H9 (cell line): Measurements from ENCODE around the gene GRID2. TPM values are rescaled to one million over a fixed set of nuclear protein-coding genes. Genes with fewer than 3 reads are reported as not detected.

ENCODE experiments used
- DNase-seq: peaks from one replicate; pipeline ENCODE4 v3.0.0-alpha.2; 2017
- H2AFZ ChIP-seq: one replicate; pipeline ENCODE4 v1.6.1; 2013; ENCODE audit warnings: mild to moderate bottlenecking, low read length, control low read depth, moderate library complexity
- H2AK5ac ChIP-seq: 2 replicates; pipeline ENCODE4 v1.6.1; 2013; ENCODE audit warnings: low read length, control low read depth, mixed read lengths; ENCODE audit not compliant: insufficient read length
- H2BK120ac ChIP-seq: one replicate; pipeline ENCODE4 v1.6.1; 2013; ENCODE audit warnings: low read depth, mild to moderate bottlenecking, low read length, control low read depth, inconsistent platforms; ENCODE audit not compliant: poor library complexity, severe bottlenecking
- H2BK12ac ChIP-seq: 2 replicates; pipeline ENCODE4 v1.6.1; 2013; ENCODE audit warnings: low read length, control low read depth, mixed read lengths, low read depth; ENCODE audit not compliant: insufficient read length
- H2BK15ac ChIP-seq: 2 replicates; pipeline ENCODE4 v1.6.1; 2013; ENCODE audit warnings: low read depth, low read length, control low read depth
- H2BK20ac ChIP-seq: one replicate; pipeline ENCODE4 v1.6.1; 2013; ENCODE audit warnings: low read depth, mild to moderate bottlenecking, low read length, control low read depth, inconsistent platforms; ENCODE audit not compliant: poor library complexity, severe bottlenecking
- H2BK5ac ChIP-seq: 2 replicates; pipeline ENCODE4 v1.6.1; 2013; ENCODE audit warnings: low read length, control low read depth, mixed read lengths; ENCODE audit not compliant: insufficient read length
- H3K14ac ChIP-seq: 2 replicates; pipeline ENCODE4 v1.6.1; 2013; ENCODE audit warnings: low read length, control low read depth; ENCODE audit not compliant: insufficient read depth
- H3K18ac ChIP-seq: 2 replicates; pipeline ENCODE4 v1.6.1; 2013; ENCODE audit warnings: low read depth, mild to moderate bottlenecking, mixed read lengths, low read length, control low read depth; ENCODE audit not compliant: insufficient read length
- H3K23ac ChIP-seq: 2 replicates; pipeline ENCODE4 v1.6.1; 2013; ENCODE audit warnings: low read length, control low read depth, mixed read lengths, low read depth; ENCODE audit not compliant: insufficient read length
- H3K23me2 ChIP-seq: 2 replicates; pipeline ENCODE4 v1.6.1; 2013; ENCODE audit warnings: low read depth, mild to moderate bottlenecking, mixed read lengths, low read length, control low read depth; ENCODE audit not compliant: insufficient read length, poor library complexity, severe bottlenecking
- H3K27ac ChIP-seq: 2 replicates; pipeline ENCODE4 v1.5.1; 2013; ENCODE audit warnings: low read length, control low read depth, mixed read lengths, low read depth; ENCODE audit not compliant: insufficient read length
- H3K27me3 ChIP-seq: 2 replicates; pipeline ENCODE4 v1.6.1; 2013; ENCODE audit warnings: low read length, control low read depth, inconsistent platforms; ENCODE audit not compliant: insufficient read depth
- H3K4ac ChIP-seq: 2 replicates; pipeline ENCODE4 v1.6.1; 2013; ENCODE audit warnings: low read depth, mild to moderate bottlenecking, control low read depth, inconsistent platforms, low read length, moderate library complexity
- H3K4me1 ChIP-seq: 2 replicates; pipeline ENCODE4 v1.6.1; 2013; ENCODE audit warnings: low read length, control low read depth, inconsistent platforms; ENCODE audit not compliant: insufficient read depth
- H3K4me2 ChIP-seq: 2 replicates; pipeline ENCODE4 v1.6.1; 2013; ENCODE audit warnings: low read length, control low read depth, mixed read lengths; ENCODE audit not compliant: insufficient read length, insufficient read depth
- H3K56ac ChIP-seq: 2 replicates; pipeline ENCODE4 v1.6.1; 2013; ENCODE audit warnings: low read depth, mild to moderate bottlenecking, mixed read lengths, low read length, control low read depth; ENCODE audit not compliant: insufficient read length
- H3K79me1 ChIP-seq: 2 replicates; pipeline ENCODE4 v1.6.1; 2013; ENCODE audit warnings: low read depth, mild to moderate bottlenecking, moderate library complexity, low read length, control low read depth, inconsistent platforms; ENCODE audit not compliant: insufficient read depth, poor library complexity, severe bottlenecking
- H3K79me2 ChIP-seq: 2 replicates; pipeline ENCODE4 v1.6.1; 2013; ENCODE audit warnings: low read length, control low read depth, inconsistent platforms; ENCODE audit not compliant: insufficient read depth
- H3K9ac ChIP-seq: 2 replicates; pipeline ENCODE4 v1.6.1; 2013; ENCODE audit warnings: low read length, control low read depth, mixed read lengths; ENCODE audit not compliant: insufficient read length; ENCODE audit errors: extremely low read depth
- H3K9me3 ChIP-seq: one replicate; pipeline ENCODE4 v1.6.1; 2013; ENCODE audit warnings: low read depth, low read length, inconsistent platforms; ENCODE audit not compliant: control insufficient read depth
- H3T11ph ChIP-seq: one replicate; pipeline ENCODE4 v1.6.1; 2013; ENCODE audit warnings: mild to moderate bottlenecking, low read length, control low read depth, inconsistent platforms
- H4K20me1 ChIP-seq: one replicate; pipeline ENCODE4 v1.6.1; 2013; ENCODE audit not compliant: control insufficient read depth, insufficient read length, insufficient read depth
- H4K5ac ChIP-seq: 2 replicates; pipeline ENCODE4 v1.6.1; 2013; ENCODE audit warnings: low read depth, mild to moderate bottlenecking, mixed read lengths, low read length, control low read depth; ENCODE audit not compliant: insufficient read length
- H4K8ac ChIP-seq: replicated peaks from 2 replicates; pipeline ENCODE4 v1.6.1; 2013; ENCODE audit warnings: low read length, control low read depth, mixed read lengths, low read depth; ENCODE audit not compliant: insufficient read length
- H4K91ac ChIP-seq: 2 replicates; pipeline ENCODE4 v1.6.1; 2013; ENCODE audit warnings: low read depth, mild to moderate bottlenecking, moderate library complexity, mixed read lengths, low read length, control low read depth; ENCODE audit not compliant: insufficient read length
- H3K27ac Mint-ChIP-seq, 3 experiments: 2 replicates in 2 of 3; 3 replicates in 1 of 3; pipeline ENCODE4 v1.8.0; 2020 to 2021; ENCODE audit warnings: mixed read lengths in 3 of 3, mild to moderate bottlenecking in 1 of 3, moderate library complexity in 1 of 3
- H3K27me3 Mint-ChIP-seq: 2 replicates; pipeline ENCODE4 v1.8.0; 2021; ENCODE audit warnings: low read depth, mild to moderate bottlenecking, moderate library complexity, mixed read lengths
- H3K36me3 Mint-ChIP-seq, 3 experiments: 2 replicates in 2 of 3; 3 replicates in 1 of 3; pipeline ENCODE4 v1.8.0; 2020 to 2021; ENCODE audit warnings: low read depth in 3 of 3, mixed read lengths in 3 of 3; ENCODE audit not compliant: insufficient read depth in 1 of 3
- H3K4me1 Mint-ChIP-seq, 2 experiments: 2 replicates each; pipeline ENCODE4 v1.8.0; 2020; ENCODE audit warnings: mixed read lengths in 2 of 2
- H3K4me3 Mint-ChIP-seq, 2 experiments: 2 replicates in 1 of 2; 3 replicates in 1 of 2; pipeline ENCODE4 v1.8.0; 2020 to 2021; ENCODE audit warnings: mild to moderate bottlenecking in 2 of 2, mixed read lengths in 2 of 2, moderate library complexity in 1 of 2
- H3K9me3 Mint-ChIP-seq, 2 experiments: 2 replicates in 1 of 2; 3 replicates in 1 of 2; pipeline ENCODE4 v1.8.0; 2020; ENCODE audit warnings: mild to moderate bottlenecking in 2 of 2, mixed read lengths in 2 of 2, moderate library complexity in 1 of 2
- WGBS: extraction: QIAGEN DNeasy Blood & Tissue Kit; methylation state at CpG from one replicate; pipeline ENCODE4 v1.1.7; 2013; ENCODE audit warnings: missing lambda C conversion rate, low lambda C conversion rate, mixed read lengths; ENCODE audit not compliant: insufficient read length; ENCODE audit errors: extremely low coverage; 5-methylcytosine and 5-hydroxymethylcytosine counted together
- total RNA-seq: library from RNA; stranded (reverse); gene quantifications from 2 replicates; pipeline ENCODE4 v1.2.1, GENCODE V29; 2021
- TF ChIP-seq, protein P1 (sequence below): fragments of 200-600 bp; sonication (generic); conservative IDR thresholded peaks from 3 replicates; pipeline ENCODE4 v1.8.0; 2021; ENCODE audit warnings: antibody characterized with exemption, mild to moderate bottlenecking

Gene GRID2
- total RNA-seq, 1 experiment from 2014 or later = 21.8 TPM

GRCh38 chr4:93312299-93312698, 1008.5 kb downstream of the GRID2 start:
- Histone ChIP-seq H3K18ac (no peak overlapping the region), H3K27me3 (no peaks in the 10 kb centered on the region), H3K9me3 (no peaks in the 10 kb centered on the region), H4K8ac (no peak overlapping the region), H2BK15ac (no peak overlapping the region), H2AFZ (no peak overlapping the region), H2AK5ac (no peak overlapping the region), H3K14ac (no peak overlapping the region), H4K91ac (no peak overlapping the region), H3K27ac (no peak overlapping the region), H4K5ac (no peak overlapping the region), H3K56ac (no peak overlapping the region), H3K79me2 (no peaks in the 10 kb centered on the region), H3K4me2 (no peak overlapping the region), H2BK120ac (no peak overlapping the region), H3K23ac (no peak overlapping the region), H2BK12ac (no peak overlapping the region), H4K20me1 (no peaks in the 10 kb centered on the region), H2BK20ac (no peak overlapping the region), H3K4ac (no peak overlapping the region), H3K4me1 (no peaks in the 10 kb centered on the region), H3T11ph (no peak overlapping the region), H3K9ac (no peak overlapping the region), H3K79me1 (no peaks in the 10 kb centered on the region), H3K23me2 (no peaks in the 10 kb centered on the region), H2BK5ac (no peak overlapping the region)
- TF ChIP-seq, protein P1, sequence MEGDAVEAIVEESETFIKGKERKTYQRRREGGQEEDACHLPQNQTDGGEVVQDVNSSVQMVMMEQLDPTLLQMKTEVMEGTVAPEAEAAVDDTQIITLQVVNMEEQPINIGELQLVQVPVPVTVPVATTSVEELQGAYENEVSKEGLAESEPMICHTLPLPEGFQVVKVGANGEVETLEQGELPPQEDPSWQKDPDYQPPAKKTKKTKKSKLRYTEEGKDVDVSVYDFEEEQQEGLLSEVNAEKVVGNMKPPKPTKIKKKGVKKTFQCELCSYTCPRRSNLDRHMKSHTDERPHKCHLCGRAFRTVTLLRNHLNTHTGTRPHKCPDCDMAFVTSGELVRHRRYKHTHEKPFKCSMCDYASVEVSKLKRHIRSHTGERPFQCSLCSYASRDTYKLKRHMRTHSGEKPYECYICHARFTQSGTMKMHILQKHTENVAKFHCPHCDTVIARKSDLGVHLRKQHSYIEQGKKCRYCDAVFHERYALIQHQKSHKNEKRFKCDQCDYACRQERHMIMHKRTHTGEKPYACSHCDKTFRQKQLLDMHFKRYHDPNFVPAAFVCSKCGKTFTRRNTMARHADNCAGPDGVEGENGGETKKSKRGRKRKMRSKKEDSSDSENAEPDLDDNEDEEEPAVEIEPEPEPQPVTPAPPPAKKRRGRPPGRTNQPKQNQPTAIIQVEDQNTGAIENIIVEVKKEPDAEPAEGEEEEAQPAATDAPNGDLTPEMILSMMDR = no peak
- DNase-seq = no peak
- no peak overlapping the region for H3K27ac Mint-ChIP-seq
- H3K36me3 Mint-ChIP-seq = no peaks in the 10 kb centered on the region
- H3K27me3 Mint-ChIP-seq = no peaks in the 10 kb centered on the region
- H3K4me1 Mint-ChIP-seq = peaks cover 6 to 9% of the 10 kb centered on the region in 2 experiments
- H3K4me3 Mint-ChIP-seq = no peak overlapping the region
- no CpG with 5 or more reads among the region's 4 CpGs for WGBS
- H3K9me3 Mint-ChIP-seq = no peaks in the 10 kb centered on the region
